ENCODE results near the gene ABCA10. TPM values are rescaled to one million over a fixed set of nuclear protein-coding genes. Genes with fewer than 3 reads are reported as not detected.
"Not testable (repeated sequence)": the region's sequence is repeated elsewhere in the genome, so short reads cannot be mapped to it uniquely, and the experiment has no call there.

The ABCA10 gene
- total RNA-seq, 4 donors from 2014 or later = 2.6 to 39.3 (median 5.2) TPM

DNA sequence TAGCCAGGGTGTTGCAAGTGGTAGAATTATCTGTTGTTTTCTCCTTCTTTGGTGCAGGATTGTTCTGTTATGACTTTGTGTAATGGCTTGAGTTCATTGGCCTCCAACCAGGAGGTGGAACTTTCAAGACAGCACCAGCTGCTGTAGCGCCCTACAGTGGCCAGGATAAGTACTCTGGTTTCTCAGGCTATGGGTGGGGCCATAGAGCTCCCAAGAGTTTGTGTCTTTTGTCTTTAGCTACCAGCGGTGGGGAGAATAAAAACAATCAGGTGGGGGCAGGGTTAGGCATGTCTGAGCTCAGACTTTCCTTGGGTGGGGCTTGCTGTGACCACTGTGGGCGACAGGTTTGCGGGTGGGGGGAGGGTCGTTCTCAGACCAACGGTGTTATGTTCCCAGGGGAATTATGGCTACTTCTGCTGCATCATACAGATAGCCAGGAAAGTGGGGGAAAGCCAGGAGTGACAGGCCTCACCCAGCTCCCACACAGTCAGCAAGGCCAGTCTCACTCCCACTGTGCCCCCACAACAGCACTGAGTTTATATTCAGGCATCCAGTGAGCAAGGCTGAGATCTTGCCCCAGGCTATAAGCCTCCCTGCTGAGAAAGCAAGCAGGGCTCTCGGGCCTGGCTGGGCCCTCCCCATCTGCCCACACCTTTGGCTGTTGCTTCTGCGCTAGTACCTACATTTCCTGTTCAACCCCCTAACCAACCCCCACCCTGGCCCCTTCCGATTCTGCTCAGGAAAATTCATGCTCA is 15.4 kb downstream of the ABCA10 start:
- TF ChIP-seq POLR2A (IDR thresholded peaks at IDR 0.05) = no peak
- in situ Hi-C loops (cut with MboI; ENCODE audit: low sequenced_read_pairs in 4 of 4) = no loop called here

DNA sequence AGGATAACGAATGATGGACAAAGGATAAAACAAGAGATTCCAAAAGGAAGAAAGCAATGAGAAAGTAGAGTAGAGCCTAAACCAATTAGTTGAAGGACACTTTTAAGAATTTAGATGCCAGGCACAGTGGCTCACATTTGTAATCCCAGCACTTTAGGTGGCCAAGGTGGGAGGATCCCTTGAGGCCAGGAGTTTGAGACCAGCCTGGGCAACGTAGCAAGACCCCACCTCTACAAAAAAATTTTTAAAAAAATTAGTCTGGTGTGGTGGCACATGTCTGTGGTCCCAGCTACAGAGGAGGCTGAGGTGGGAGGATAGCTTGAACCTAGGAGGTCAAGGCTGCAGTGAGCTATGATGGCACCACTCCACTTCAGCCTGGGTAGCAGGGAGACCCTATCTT is 20.0 kb downstream of the ABCA10 start:
- DNase-seq (no peak), ATAC-seq (no peak)
- in situ Hi-C loops (cut with MboI; ENCODE audit: low sequenced_read_pairs in 4 of 4) (no loop called here), intact Hi-C loops (cut with DNase I; ENCODE audit: low total_unique reads) (no loop called here)
- peaks cover 0 to 14% of the 10 kb centered on the region in 2 donors for H3K36me3 ChIP-seq
- H3K27me3 ChIP-seq = no peaks in the 10 kb centered on the region
- no peaks in the 10 kb centered on the region for H3K4me1 ChIP-seq
- H3K27ac ChIP-seq = no peak overlapping the region
- TF ChIP-seq POLR2A (IDR thresholded peaks at IDR 0.05) = no peak
- TF ChIP-seq CTCF (IDR thresholded peaks at IDR 0.05 in 4 of 5, conservative IDR thresholded peaks at IDR 0.05 in 1 of 5) = no peak
- no peaks in the 10 kb centered on the region for H3K9me3 ChIP-seq
- no peak overlapping the region for H3K4me3 ChIP-seq

More for the DNA sequence above, 15.4 kb downstream of the ABCA10 start:
- H3K4me3 ChIP-seq = no peak overlapping the region
- no peak for ATAC-seq
- H3K36me3 ChIP-seq = peaks cover 0 to 50% of the 10 kb centered on the region in 2 donors
- no peak for DNase-seq
- no peak overlapping the region for H3K27ac ChIP-seq
- no peaks in the 10 kb centered on the region for H3K9me3 ChIP-seq
- H3K4me1 ChIP-seq = no peaks in the 10 kb centered on the region
- intact Hi-C loops (cut with DNase I; ENCODE audit: low total_unique reads) = no loop called here
- no peaks in the 10 kb centered on the region for H3K27me3 ChIP-seq

- TF ChIP-seq CTCF (IDR thresholded peaks at IDR 0.05 in 4 of 5, conservative IDR thresholded peaks at IDR 0.05 in 1 of 5) = no peak
- TF ChIP-seq POLR2A (IDR thresholded peaks at IDR 0.05) = no peak
- no peaks in the 10 kb centered on the region for H3K9me3 ChIP-seq
- H3K27ac ChIP-seq = no peak overlapping the region
- intact Hi-C loops (cut with DNase I; ENCODE audit: low total_unique reads) = no loop called here
- in situ Hi-C loops (cut with MboI; ENCODE audit: low sequenced_read_pairs in 4 of 4) = no loop called here
- ATAC-seq (no peak), DNase-seq (no peak)
- no peaks in the 10 kb centered on the region for H3K4me1 ChIP-seq
- peaks cover 0 to under 1% of the 10 kb centered on the region in 2 donors for H3K36me3 ChIP-seq
- no peaks in the 10 kb centered on the region for H3K27me3 ChIP-seq
- H3K4me3 ChIP-seq = no peak overlapping the region
Observed at GRCh38 chr17:69207151-69207550, 21.5 kb downstream of the ABCA10 start.

DNA sequence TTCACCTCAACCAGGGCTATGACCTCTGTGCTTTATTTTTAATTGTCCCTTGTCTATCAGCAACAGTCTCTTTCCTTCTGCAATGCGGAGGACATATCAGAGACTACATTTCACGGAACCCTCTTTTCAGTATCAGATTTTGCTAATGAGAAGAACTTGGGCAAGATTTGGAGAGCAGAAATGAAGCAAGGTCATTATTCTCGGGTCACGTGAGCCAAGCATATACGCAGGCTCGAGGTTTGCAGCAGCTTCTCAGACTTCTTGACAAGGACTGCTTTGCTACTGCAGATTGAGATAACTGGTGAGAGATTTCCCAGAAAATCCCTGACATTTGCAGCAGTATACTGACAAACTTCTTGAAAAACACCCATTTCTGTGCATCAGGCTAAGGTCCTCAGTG is 30.4 kb downstream of the ABCA10 start:
- ATAC-seq = no peak
- no peak overlapping the region for H3K27ac ChIP-seq

GRCh38 chr17:69196105-69196653 is 32.4 kb downstream of the ABCA10 start:
- H3K4me3 ChIP-seq; ATAC-seq; DNase-seq; H3K9me3 ChIP-seq; H3K4me1 ChIP-seq; H3K27me3 ChIP-seq; intact Hi-C loops (cut with DNase I; ENCODE audit: low total_unique reads); H3K27ac ChIP-seq: not testable (repeated sequence)
- in situ Hi-C loops (cut with MboI; ENCODE audit: low sequenced_read_pairs in 4 of 4) = loop anchor here in 1 of 4 donors (25.0 kb wide), 1 partner anchor 91 kb away; no protein-coding TSS in a partner anchor
- H3K36me3 ChIP-seq = peaks cover 0 to 49% of the 10 kb centered on the region in 2 donors

More for the DNA sequence above, 30.4 kb downstream of the ABCA10 start:
- Histone ChIP-seq H3K9me3 (no peaks in the 10 kb centered on the region), H3K36me3 (peaks cover 0 to 28% of the 10 kb centered on the region in 2 donors), H3K4me3 (no peak overlapping the region), H3K4me1 (no peaks in the 10 kb centered on the region), H3K27me3 (no peaks in the 10 kb centered on the region)
- intact Hi-C loops (cut with DNase I; ENCODE audit: low total_unique reads) (no loop called here), in situ Hi-C loops (cut with MboI; ENCODE audit: low sequenced_read_pairs in 4 of 4) (loop anchor here in 1 of 4 donors (25.0 kb wide), 1 partner anchor 89 kb away; no protein-coding TSS in a partner anchor)
- TF ChIP-seq CTCF (IDR thresholded peaks at IDR 0.05 in 4 of 5, conservative IDR thresholded peaks at IDR 0.05 in 1 of 5) (no peak), POLR2A (IDR thresholded peaks at IDR 0.05) (no peak)
- no peak for DNase-seq
